Sigmoid colon (tissue), 3 donors: ENCODE measurements around the gene ME3.

Experiments used
- CTCF ChIP-seq, 4 experiments: fragments of 450-650 bp in 3 of 4; fragments of 200-600 bp in 1 of 4; IDR thresholded peaks; one replicate each; pipeline ENCODE4 v1.5.1; 2016 to 2019; ENCODE audit warnings: antibody characterized with exemption in 4 of 4, mild to moderate bottlenecking in 3 of 4, moderate library complexity in 2 of 4
- POLR2A ChIP-seq, 2 donors: fragments of 450-650 bp; IDR thresholded peaks; one replicate each; pipeline ENCODE4 v1.6.1; 2016; ENCODE audit warnings: antibody characterized with exemption in 2 of 2, mild to moderate bottlenecking in 2 of 2, moderate library complexity in 2 of 2

- TF ChIP-seq CTCF (IDR thresholded peaks at IDR 0.05), result no peak
- no peak for TF ChIP-seq POLR2A (IDR thresholded peaks at IDR 0.05)
These were observed 106.6 kb downstream of the ME3 start for GRCh38 chr11:86565801-86566312.
